OCI-LY7 (cell line): Measurements from ENCODE around the gene PTPRT. TPM values are rescaled to one million over a fixed set of nuclear protein-coding genes. Genes with fewer than 3 reads are reported as not detected.

Source experiments
- BruUV-seq: library from RNA; stranded (reverse); fragments of 400-500 nt; replicated peaks from 2 replicates; lab custom pipeline; 2021; lab: Mats Ljungman, UMichigan
- CTCF ChIA-PET: fragments of 300-600 bp; sonication (Branson Sonifier 250); formaldehyde crosslinking; loops from one replicate; lab custom pipeline; 2022; ENCODE audit warnings: antibody characterized with exemption; ENCODE audit not compliant: unreplicated experiment; lab: Charles Lee
- POLR2A ChIA-PET: fragments of 300-600 bp; sonication (Branson Sonifier 250); formaldehyde crosslinking; loops from one replicate; lab custom pipeline; 2022; ENCODE audit warnings: antibody characterized with exemption; lab: Charles Lee
- DNase-seq: peaks from one replicate; pipeline ENCODE4 v3.0.0-alpha.2; 2015; ENCODE audit warnings: low spot score
- H2AFZ ChIP-seq: fragments of 200-600 bp; sonication (generic), shearing (Covaris generic); 2 replicates; pipeline ENCODE4 v1.6.1; 2014; ENCODE audit warnings: mild to moderate bottlenecking, antibody characterized with exemption, low read length, moderate library complexity
- H3K27ac ChIP-seq: fragments of 200-600 bp; sonication (generic); 2 replicates; pipeline ENCODE4 v1.5.1; 2014; ENCODE audit warnings: mixed run types, low read depth, mild to moderate bottlenecking, moderate library complexity, low read length, inconsistent platforms; ENCODE audit not compliant: poor library complexity, severe bottlenecking
- H3K36me3 ChIP-seq: fragments of 200-600 bp; sonication (generic); 2 replicates; pipeline ENCODE4 v1.6.1; 2014; ENCODE audit warnings: mild to moderate bottlenecking, antibody characterized with exemption, low read length, moderate library complexity, mixed read lengths; ENCODE audit not compliant: insufficient read depth
- H3K4me1 ChIP-seq: fragments of 200-600 bp; sonication (generic); 2 replicates; pipeline ENCODE4 v1.5.1; 2014; ENCODE audit warnings: mild to moderate bottlenecking, low read length; ENCODE audit not compliant: insufficient read depth, poor library complexity, severe bottlenecking
- H3K4me2 ChIP-seq: fragments of 200-600 bp; sonication (generic); 2 replicates; pipeline ENCODE4 v1.6.1; 2014; ENCODE audit warnings: mild to moderate bottlenecking, low read length
- H3K4me3 ChIP-seq: fragments of 200-600 bp; sonication (generic); 2 replicates; pipeline ENCODE4 v1.5.1; 2014; ENCODE audit warnings: mild to moderate bottlenecking, low read depth, low read length; ENCODE audit not compliant: poor library complexity, severe bottlenecking
- H3K79me2 ChIP-seq: fragments of 200-600 bp; sonication (generic); 2 replicates; pipeline ENCODE4 v1.6.1; 2016; ENCODE audit warnings: low read depth, mild to moderate bottlenecking, low read length, moderate library complexity, mixed read lengths; ENCODE audit not compliant: insufficient read depth
- H3K9me2 ChIP-seq: fragments of 200-600 bp; sonication (generic); 2 replicates; pipeline ENCODE4 v1.6.1; 2016; ENCODE audit warnings: mild to moderate bottlenecking, low read length, mixed read lengths; ENCODE audit not compliant: insufficient read depth
- H3K9me3 ChIP-seq: fragments of 200-600 bp; sonication (generic); 2 replicates; pipeline ENCODE4 v1.6.1; 2014; ENCODE audit warnings: mild to moderate bottlenecking, mixed run types, low read length, mixed read lengths
- H4K20me1 ChIP-seq: fragments of 200-600 bp; sonication (generic); 2 replicates; pipeline ENCODE4 v1.6.1; 2014; ENCODE audit warnings: mild to moderate bottlenecking, antibody characterized with exemption, low read length, moderate library complexity, mixed read lengths; ENCODE audit not compliant: insufficient read depth
- CTCF ChIP-seq: fragments of 200-600 bp; sonication (generic); conservative IDR thresholded peaks from 2 replicates; pipeline ENCODE4 v1.5.1; 2014; ENCODE audit warnings: mild to moderate bottlenecking, antibody characterized with exemption, low read length, moderate library complexity, mixed read lengths
- EZH2phosphoT487 ChIP-seq: fragments of 200-600 bp; sonication (generic); IDR thresholded peaks from 2 replicates; pipeline ENCODE4 v1.6.1; 2018; ENCODE audit warnings: low read depth, borderline replicate concordance, mild to moderate bottlenecking, mixed run types, antibody characterized with exemption, low read length, moderate library complexity, mixed read lengths
- intact Hi-C: fragments of 100-400 bp; cut with micrococcal nuclease; formaldehyde crosslinking; loops from one replicate; pipeline ENCODE4 v1.10.0; 2022; ENCODE audit not compliant: unreplicated experiment
- total RNA-seq, 2 experiments: library from RNA; depleted of rRNA in 1 of 2; stranded (reverse); fragments of >200 nt in 1 of 2; shearing (Covaris generic) in 1 of 2; gene quantifications; 2 replicates each; pipeline ENCODE4 v1.2.3, GENCODE V29; 2014 to 2022

The PTPRT gene
- total RNA-seq, 2 experiments from 2014 or later = not detected

GRCh38 chr20:42260184-42260583, 929.5 kb downstream of the PTPRT start:
- H3K27ac ChIP-seq = no peak overlapping the region
- POLR2A ChIA-PET = no interaction called here
- no peaks in the 10 kb centered on the region for H4K20me1 ChIP-seq
- H3K4me3 ChIP-seq = no peak overlapping the region
- no peaks in the 10 kb centered on the region for H3K9me2 ChIP-seq
- BruUV-seq = no TSS peak
- no peak overlapping the region for H2AFZ ChIP-seq
- CTCF ChIA-PET = no interaction called here
- TF ChIP-seq CTCF (no peak), EZH2phosphoT487 (no peak)
- no peaks in the 10 kb centered on the region for H3K9me3 ChIP-seq
- DNase-seq = no peak
- H3K4me1 ChIP-seq = no peaks in the 10 kb centered on the region
- intact Hi-C loops = no loop called here
- no peak overlapping the region for H3K4me2 ChIP-seq
- H3K79me2 ChIP-seq = no peaks in the 10 kb centered on the region
- no peaks in the 10 kb centered on the region for H3K36me3 ChIP-seq

DNA sequence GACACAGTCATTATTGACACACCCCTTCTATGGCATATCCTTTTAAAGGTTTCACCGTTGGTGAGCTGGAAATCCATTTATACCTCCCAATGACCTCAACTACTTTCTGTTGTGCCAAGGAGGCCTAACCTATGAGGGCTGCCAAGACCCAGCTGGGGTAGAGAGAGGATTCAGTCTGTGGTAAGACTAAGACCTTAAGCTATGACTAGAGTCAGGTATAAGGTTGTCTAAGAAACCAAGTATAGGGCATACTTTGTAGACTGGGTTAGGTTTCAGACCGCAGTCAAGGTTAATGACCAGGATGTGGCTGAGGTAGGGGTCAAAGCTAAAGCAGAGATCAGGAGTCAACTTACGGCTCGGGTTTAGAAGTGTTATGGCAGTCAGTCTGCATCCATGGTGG, 930.3 kb downstream of the PTPRT start:
- Histone ChIP-seq H3K36me3 (no peaks in the 10 kb centered on the region), H3K4me3 (no peak overlapping the region), H3K27ac (no peak overlapping the region), H3K4me2 (no peak overlapping the region), H4K20me1 (no peaks in the 10 kb centered on the region), H3K9me2 (no peaks in the 10 kb centered on the region), H3K9me3 (no peaks in the 10 kb centered on the region), H3K4me1 (no peaks in the 10 kb centered on the region), H2AFZ (no peak overlapping the region), H3K79me2 (no peaks in the 10 kb centered on the region)
- ChIA-PET POLR2A (no interaction called here), CTCF (no interaction called here)
- TF ChIP-seq EZH2phosphoT487 (no peak), CTCF (no peak)
- DNase-seq = no peak
- no TSS peak for BruUV-seq
- intact Hi-C loops = no loop called here

DNA sequence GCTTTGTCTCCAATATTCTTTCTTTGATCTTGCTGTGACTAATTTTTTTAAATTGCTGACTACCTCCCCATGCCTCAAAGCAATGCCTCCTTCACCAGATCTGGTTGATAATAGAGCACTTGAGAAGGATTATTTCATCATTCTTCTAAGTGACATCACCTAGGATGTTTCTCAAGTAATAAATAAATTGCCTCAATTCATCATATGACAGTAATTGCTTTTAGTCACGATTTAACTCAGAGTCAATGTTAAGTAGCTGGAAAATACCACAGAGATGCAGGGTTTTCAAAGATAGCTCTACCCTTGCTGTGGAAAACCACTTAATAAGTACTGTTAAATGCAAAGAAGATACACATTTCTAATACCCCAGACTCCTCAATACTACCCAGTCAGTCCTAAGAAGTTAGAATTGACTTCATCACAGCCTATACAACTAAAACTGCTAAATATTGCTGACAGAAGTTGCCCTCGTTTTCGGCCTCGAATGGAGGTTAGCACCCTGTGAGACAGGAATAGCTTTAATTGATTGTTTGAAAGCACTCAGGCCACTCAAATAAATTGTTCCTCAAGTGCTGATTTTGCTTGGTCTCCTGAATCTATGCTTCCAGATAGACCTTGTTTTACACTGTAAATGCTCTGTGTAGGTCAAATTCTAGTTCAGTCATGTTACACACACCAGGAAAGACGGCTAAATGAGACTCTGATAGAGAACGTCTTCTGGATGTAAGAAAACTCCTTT, 931.0 kb downstream of the PTPRT start:
- DNase-seq = no peak
- TF ChIP-seq EZH2phosphoT487 (no peak), CTCF (no peak)
- no peaks in the 10 kb centered on the region for H3K79me2 ChIP-seq
- no peak overlapping the region for H3K4me3 ChIP-seq
- no peak overlapping the region for H3K27ac ChIP-seq
- no peaks in the 10 kb centered on the region for H3K9me2 ChIP-seq
- CTCF ChIA-PET = no interaction called here
- POLR2A ChIA-PET = no interaction called here
- H3K4me2 ChIP-seq = no peak overlapping the region
- no TSS peak for BruUV-seq
- intact Hi-C loops = no loop called here
- no peaks in the 10 kb centered on the region for H3K36me3 ChIP-seq
- H3K9me3 ChIP-seq = no peaks in the 10 kb centered on the region
- H3K4me1 ChIP-seq = no peaks in the 10 kb centered on the region
- no peaks in the 10 kb centered on the region for H4K20me1 ChIP-seq
- H2AFZ ChIP-seq = no peak overlapping the region
